Cerebellar cortex (tissue), 1 donor: ENCODE data around the gene CLASRP.
"Not testable (repeated sequence)": the region's sequence is repeated elsewhere in the genome, so short reads cannot be mapped to it uniquely, and the experiment has no call there.

Experiments used
- DNase-seq: peaks from one replicate; pipeline ENCODE4 v3.0.0-alpha.2; 2015; ENCODE audit warnings: low spot score

CLASRP gene

DNA sequence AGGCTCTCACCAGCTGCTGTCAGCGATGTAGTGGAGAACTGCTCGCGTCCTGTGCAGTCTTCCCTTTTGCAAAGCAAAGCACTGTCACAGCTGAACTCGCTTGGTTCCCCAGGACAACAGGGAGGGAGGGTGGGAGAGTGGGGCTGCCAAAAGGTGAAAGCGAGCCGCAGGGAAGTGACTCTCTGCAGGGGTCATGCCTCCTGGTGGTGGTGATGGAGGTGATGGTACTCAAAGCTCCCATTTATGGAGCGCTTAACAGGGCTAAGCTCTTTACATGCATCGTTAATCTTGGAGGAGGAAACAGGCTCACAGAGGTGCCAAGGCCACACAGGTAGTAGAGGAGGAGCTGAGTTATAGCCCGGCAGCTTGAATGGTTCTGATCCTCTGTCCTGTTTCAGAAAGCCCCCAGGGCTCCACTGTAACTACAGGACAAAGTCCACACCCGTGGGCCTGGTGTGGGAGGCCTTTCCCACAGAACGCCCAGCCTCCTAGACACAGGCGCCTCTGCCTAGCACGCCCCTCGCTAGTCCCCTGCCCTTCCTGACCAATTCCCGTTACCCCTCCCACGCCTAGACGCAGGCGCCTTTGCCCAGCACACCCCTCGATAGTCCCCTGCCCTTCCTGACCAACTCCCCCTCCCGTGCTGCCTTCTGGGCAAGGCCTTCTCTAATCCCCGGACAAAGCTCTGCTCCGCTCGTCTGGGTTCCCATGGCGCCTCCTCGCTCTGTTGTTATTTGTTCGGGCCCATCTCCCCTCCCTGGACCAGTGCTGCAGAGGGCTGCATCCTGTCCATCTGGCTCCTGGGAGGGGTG lies 64.9 kb downstream of the CLASRP start:
- DNase-seq, result peak; percentile 51

DNA sequence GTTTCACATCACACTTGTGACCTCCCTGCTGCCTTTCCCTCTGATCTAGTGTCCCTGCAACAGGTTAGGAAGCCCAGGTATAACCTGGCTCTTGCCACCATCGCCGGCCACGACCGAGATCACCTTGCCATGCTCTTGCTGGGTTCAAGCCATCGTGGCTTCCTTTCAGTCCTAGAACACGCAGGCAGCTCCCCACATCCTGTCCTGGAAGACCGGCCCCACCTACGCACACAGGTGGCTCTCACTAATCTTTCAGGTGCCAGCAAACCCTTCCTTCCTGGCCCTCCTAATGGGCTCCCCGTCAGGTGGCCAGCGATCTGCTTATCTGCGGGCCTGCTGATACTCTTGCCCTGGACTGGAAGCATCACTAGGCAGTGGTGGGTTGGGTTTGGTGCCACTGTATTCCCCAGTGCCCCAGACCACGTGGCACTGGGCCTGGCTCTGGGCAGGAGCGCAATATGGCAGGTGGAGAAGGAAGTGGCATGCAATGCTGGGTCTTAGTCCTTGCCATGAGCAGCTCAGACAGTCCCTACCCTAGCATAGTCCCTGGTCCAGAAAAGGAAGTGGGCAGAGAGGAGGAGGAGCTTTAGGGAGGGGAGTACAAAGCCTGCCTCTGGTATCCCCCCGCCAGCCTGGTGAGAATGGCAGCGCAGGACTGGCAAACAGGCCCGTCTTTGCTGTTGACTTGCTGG lies 66.0 kb downstream of the CLASRP start:
- DNase-seq, result peak; percentile 45

DNA sequence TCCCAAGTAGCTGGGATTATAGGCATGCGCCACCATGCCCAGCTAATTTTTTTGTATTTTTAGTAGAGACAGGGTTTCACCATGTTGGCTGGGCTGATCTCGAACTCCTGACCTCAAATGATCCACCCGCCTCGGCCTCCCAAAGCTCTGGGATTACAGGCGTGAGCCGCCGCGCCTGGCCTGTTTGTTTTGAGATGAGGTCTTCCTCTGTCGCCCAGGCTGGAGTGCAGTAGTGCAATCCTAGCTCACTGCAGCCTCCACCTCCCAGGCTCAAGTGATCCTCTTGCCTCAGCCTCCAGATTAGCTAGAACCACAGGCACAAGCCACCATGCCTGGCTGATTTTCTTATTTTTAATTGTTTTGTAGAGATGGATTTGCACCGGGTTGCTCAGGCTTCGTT lies 67.5 kb downstream of the CLASRP start:
- DNase-seq, result not testable (repeated sequence)

DNA sequence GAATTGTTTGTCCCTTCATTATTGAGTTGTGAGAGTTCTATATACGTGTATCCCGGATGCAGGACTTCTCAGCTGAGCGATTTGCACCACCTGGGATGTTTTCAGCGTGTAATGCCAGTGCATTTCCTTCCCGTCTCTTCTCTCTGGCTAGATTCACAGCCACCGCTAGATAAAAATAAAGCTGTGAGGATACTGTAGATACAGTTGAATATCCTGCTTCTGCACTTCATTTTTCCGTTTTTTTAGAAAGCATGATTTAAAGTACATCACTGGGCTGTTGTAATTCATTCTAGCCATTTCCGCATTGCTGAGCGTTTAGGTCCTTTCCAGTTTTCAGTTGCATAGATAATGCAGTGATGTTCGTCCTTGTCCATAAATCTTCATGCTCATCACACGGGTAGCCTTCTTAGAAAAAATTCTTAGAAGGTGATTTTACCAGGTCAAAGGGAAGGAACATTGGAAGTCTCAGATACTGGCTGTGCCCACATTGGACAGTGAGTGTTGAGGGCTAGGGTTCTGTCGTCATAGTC lies 68.8 kb downstream of the CLASRP start:
- no peak for DNase-seq

DNA sequence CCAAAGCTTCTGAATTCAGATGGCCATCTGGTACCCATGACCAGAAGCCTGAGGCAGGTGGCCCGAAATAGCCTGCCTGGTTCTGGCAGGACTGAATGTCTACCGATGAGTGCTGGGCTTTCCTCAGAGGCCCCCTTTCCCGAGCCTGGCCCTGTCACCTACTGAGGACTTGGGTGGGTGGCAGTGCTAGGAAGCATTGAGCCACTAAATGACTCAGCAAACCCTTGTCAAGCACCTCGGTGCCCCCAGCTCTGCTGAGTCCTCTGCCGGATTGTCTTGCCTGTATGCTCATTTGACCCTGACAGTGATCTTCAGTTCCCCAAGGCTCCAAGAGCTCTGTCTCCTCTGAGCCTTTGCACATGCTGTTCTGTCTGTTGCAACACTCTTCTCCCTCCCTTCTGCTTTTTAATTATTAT lies 72.0 kb downstream of the CLASRP start:
- DNase-seq, result peak; percentile 85

DNA sequence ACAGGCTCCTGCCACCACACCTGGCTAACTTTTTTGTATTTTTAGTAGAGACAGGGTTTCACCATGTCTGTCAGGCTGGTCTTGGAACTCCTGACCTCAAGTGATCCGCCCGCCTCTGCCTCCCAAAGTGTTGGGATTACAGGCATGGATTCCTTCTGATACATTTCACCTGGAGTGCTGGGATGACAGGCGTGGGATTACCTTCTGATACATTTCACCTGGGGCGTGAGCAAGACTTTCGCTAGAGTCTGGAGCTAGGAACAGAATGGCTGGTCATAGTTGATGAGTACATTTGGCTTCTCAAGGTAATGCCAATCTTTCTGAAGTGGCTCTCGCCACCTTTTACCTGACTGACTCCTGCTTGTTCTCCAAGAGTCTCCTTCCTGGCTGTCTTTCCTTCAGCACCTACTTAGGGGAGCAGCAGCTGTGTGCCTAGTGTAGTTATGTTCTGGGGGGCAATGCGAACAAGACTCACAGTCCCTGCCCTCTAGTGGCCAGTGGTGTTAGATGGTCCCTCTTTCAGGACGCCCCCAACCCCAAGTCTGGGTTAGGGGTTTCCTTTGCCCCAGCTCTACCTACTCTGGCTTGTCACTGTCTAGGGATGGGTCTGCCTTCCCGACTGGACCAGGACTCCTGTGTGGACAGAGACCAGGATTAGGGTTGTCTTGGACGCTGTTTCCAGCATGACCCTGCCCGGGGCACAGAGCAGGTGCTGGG lies 73.4 kb downstream of the CLASRP start:
- no peak for DNase-seq

DNA sequence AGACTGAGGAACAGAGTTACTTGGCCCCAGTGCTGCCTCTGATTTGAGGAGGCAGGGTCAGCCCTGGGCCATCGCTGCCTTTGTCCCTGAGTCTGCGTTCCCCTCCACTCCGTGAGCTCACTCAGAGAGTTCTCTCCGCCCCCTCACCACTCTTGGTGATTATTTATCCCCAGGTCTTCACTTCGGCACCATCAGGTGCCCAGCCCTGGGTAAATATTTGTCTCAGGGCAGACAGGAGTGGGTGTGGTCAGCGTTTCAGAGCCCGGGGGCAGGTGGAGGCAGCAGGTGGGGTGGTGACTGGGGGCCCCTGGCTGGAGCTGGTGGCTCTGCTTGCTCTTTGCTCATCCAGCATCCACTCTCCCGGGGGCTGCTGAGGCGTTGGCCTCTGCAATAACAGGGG lies 74.8 kb downstream of the CLASRP start:
- no peak for DNase-seq

DNA sequence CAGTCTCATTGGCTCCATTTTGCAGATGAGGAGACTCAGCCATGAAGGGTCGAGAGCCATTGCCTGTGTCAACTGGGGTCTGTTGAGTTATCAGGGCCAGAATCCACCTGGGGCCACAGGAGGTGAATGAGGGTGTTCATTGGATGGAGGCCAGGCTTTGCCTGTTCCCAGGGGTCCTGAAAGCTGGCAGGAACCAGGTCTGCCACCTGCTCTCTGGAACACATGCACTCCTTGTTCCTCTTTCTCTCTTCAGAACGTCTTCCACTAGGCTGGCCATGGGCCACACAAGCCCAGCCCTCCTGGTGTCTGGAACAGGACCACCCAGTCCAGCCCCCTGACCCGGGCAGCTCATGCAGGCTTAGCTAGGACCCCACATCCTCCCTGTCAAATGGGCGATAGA lies 75.3 kb downstream of the CLASRP start:
- no peak for DNase-seq

DNA sequence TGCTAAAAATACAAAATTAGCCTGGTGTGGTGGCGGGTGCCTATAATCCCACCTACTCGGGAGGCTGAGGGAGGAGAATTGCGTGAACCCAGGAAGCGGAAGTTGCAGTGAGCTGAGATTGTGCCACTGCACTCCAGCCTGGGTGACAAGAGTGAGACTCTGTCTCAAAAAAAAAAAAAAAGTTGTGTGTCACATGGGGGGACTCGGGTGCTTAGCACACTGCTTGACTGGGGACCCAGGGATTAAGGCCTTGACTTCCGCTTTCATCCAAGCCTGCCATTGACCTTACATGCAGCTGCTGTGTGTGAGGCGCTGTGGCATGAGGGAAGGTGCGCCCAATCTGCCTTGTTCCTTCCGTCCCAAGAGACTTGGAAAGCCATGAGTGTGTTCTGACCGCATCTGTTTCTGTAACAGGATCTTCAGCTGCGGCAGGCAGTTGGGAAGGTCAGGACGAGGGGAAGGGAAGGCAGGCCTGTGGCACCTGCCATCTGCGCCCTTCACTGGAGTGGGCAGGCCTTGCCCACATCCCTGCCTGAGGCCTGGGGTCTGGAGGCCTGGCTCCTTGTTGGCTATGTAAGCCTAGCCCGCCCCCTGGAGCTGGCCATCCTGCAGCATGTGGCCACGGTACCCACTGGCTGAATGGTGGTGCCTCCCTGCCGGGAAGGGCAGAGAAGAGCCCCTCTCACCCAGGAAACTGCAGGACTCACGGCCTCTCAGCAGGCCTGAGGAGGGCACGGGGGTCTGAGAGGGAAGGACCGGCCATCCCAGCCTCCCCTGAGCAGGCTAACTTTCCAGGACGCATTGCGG lies 77.2 kb downstream of the CLASRP start:
- DNase-seq, result no peak

DNA sequence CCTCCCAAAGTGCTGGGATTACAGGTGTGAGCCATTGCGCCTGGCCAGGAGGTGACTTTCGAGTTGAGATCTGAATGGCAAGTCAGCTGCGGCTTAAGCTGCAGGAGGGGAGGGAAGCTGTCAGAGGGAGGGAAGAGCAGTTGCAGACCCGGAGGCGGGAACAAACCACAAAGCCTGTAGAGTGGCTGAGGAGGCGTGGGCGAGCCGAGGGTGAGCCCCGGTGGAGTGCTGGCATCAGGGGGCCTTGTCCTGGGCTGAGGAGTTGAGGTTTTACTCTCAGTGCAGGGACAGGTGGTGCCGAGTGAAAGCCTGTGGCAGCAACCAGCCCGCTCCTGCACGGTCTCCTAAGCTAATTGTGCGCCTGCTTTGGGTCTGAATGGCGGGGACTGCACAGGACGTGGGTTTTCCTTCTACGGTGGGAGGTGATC lies 78.3 kb downstream of the CLASRP start:
- peak; percentile 46 for DNase-seq

DNA sequence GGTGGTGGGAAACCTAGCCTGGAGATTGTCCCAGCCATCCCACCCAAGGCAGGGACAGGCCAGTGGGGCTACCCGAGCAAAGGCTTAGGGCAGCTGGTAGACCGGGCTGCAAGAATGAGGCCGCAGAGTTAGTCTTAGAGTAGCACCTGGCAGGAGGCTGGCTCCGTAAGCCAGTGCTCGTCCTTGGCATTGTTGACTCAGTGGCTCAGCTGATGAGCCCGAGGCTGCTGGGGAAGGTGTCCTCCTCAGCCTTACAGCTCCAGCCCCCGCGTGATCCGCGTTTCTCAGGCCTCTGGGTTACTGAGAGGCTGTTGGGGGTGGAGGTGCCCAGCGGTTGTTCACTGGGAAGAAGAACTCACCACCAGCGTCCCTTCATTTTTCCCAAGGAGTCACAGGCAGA lies 78.8 kb downstream of the CLASRP start:
- DNase-seq, result peak; percentile 50

DNA sequence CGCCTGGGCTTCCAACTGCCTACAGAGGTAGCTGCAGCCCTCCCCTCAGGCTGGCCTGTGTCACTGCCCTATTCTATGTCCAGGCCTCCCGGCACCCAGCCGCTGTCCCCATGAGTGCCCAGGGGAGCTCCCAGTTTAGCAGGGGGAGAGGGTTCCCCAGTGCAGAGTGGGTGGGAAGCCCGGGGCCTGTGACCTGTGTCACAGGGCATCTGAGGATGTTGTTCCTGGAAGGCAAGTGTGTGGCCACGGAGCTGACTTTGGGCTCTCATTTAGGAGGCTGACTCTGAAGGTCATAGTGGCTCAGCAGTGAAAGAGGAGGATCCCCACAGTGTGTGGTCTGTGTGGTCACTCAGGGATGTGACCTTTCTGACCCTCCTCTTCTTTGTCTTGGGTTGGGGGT lies 79.3 kb downstream of the CLASRP start:
- DNase-seq, result no peak

DNA sequence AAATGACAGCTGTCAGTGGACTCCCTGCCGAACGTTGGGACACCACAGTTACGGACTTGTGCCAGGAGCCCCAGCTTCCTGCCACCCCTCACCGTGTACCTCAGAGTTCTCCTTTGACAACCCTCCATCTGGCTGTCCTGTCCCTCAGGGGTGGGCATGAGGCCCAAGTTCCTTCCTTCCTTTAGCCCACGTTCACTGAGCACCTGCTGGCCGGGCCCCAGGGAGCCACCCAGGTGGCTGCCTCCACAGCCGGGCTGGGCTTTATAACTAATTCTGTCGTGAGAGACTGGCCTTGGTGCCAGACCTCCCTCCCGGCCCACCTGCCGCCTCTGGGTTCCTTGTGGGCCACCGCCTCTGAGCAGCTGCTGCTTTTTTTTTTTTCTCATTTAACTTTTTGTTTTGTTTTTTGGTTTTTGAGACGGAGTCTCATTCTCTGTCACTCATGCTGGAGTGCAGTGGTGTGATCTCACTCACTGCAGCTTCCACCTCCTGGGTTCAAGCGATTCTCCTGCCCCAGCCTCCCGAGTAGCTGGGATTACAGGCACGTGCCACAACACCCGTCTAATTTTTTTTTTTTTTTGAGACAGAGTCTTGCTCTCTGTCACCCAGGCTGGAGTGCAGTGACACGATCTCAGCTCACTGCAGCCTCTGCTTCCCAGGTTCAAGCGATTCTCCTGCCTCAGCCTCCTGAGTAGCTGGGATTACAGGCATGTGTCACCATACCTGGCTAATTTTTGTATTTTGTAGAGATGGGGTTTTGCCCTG lies 79.9 kb downstream of the CLASRP start:
- peak; percentile 43 for DNase-seq

DNA sequence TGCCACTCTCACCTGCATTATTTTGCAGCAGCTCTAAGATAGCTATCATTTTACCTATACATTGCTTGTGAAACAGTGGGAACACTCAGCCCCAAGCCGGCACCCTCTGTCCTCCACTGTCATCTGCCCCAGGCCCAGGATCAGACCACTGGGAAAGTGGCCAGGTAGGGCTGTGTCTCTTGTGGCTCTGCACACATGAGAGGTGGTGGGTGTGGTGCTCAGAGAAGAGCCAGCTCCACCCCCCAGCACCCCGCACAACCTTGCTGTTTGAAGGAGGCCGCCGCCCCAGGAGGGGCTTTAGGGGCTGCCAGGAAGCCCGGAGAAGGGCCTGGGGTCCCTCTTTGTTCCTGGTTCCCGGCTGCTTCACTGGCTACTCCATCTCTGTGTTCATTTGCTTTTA lies 80.7 kb downstream of the CLASRP start:
- DNase-seq, result no peak
